Gastrocnemius medialis (tissue), 4 donors: ENCODE data around the gene TIMM21. TPM values are rescaled to one million over a fixed set of nuclear protein-coding genes. Genes with fewer than 3 reads are reported as not detected.

ENCODE experiments used
- ATAC-seq, 2 donors: fragments of 150-250 bp; one replicate each; pipeline ENCODE4 v1.9.1; 2016
- DNase-seq, 2 donors: peaks; one replicate each; pipeline ENCODE4 v3.0.0-alpha.2; 2019
- H3K27ac ChIP-seq, 4 donors: fragments of 200-600 bp; sonication (generic); 1 replicate in 1 of 4; 2 replicates in 3 of 4; pipeline ENCODE4 v1.5.1; 2016 to 2018; ENCODE audit warnings: mild to moderate bottlenecking in 2 of 4, moderate library complexity in 1 of 4
- H3K27me3 ChIP-seq, 3 donors: fragments of 200-600 bp; sonication (generic) in 2 of 3; 1 replicate in 1 of 3; 2 replicates in 2 of 3; pipeline versions ENCODE4 v1.5.1 to v1.6.0; 2016 to 2019; ENCODE audit warnings: mild to moderate bottlenecking in 1 of 3, moderate library complexity in 1 of 3
- H3K36me3 ChIP-seq, 2 donors: fragments of 200-600 bp; sonication (generic) in 1 of 2; one replicate each; pipeline ENCODE4 v1.5.1; 2017 to 2018
- H3K4me1 ChIP-seq, 2 donors: fragments of 200-600 bp; sonication (generic) in 1 of 2; one replicate each; pipeline ENCODE4 v1.5.1; 2016 to 2017; ENCODE audit warnings: mild to moderate bottlenecking in 2 of 2
- H3K4me3 ChIP-seq, 4 donors: fragments of 200-600 bp; sonication (generic) in 3 of 4; 1 replicate in 1 of 4; 2 replicates in 3 of 4; pipeline ENCODE4 v1.5.1; 2016 to 2019; ENCODE audit warnings: mild to moderate bottlenecking in 2 of 4
- H3K9me3 ChIP-seq, 3 donors: fragments of 200-600 bp; sonication (generic) in 2 of 3; 1 replicate in 1 of 3; 2 replicates in 2 of 3; pipeline ENCODE4 v1.5.1; 2016 to 2019
- CTCF ChIP-seq, 5 experiments: fragments of 450-650 bp in 3 of 5; fragments of 200-600 bp in 2 of 5; sonication (generic) in 2 of 5; IDR thresholded peaks in 4 of 5; conservative IDR thresholded peaks in 1 of 5; 1 replicate in 4 of 5; 2 replicates in 1 of 5; pipeline ENCODE4 v1.5.1; 2016 to 2019; ENCODE audit warnings: antibody characterized with exemption in 5 of 5, mild to moderate bottlenecking in 3 of 5, moderate library complexity in 3 of 5
- POLR2A ChIP-seq, 2 donors: fragments of 450-650 bp; IDR thresholded peaks; one replicate each; pipeline ENCODE4 v1.6.1; 2017; ENCODE audit warnings: antibody characterized with exemption in 2 of 2, mild to moderate bottlenecking in 2 of 2, moderate library complexity in 2 of 2
- in situ Hi-C, 4 donors: fragments of 200-750 bp; cut with MboI; loops; one replicate each; pipeline versions ENCODE4 v1.15.0 to v1.8.0; 2017; ENCODE audit warnings: low sequenced_read_pairs in 4 of 4
- intact Hi-C: fragments of 100-400 bp; cut with DNase I; formaldehyde crosslinking; loops from one replicate; pipeline ENCODE4 v1.15.1; 2023; ENCODE audit warnings: low total_unique reads
- total RNA-seq, 4 donors: library from RNA; depleted of rRNA; stranded (reverse); fragments of >200 nt; gene quantifications; one replicate each; pipeline versions ENCODE4 v1.1.0 to v1.2.3, GENCODE V29; 2016

Gene TIMM21
- total RNA-seq, 4 donors from 2014 or later, result 40.0 to 108 (median 75.8) TPM

- Histone ChIP-seq H3K27me3 (no peaks in the 10 kb centered on the region), H3K27ac (no peak overlapping the region), H3K36me3 (no peaks in the 10 kb centered on the region), H3K4me1 (no peaks in the 10 kb centered on the region), H3K4me3 (no peak overlapping the region), H3K9me3 (no peaks in the 10 kb centered on the region)
- DNase-seq, result no peak
- ATAC-seq, result no peak
- in situ Hi-C loops (loop anchor here in 1 of 4 donors (10.0 kb wide), 1 partner anchor 131 kb away; no protein-coding TSS in a partner anchor), intact Hi-C loops (no loop called here)
- TF ChIP-seq POLR2A (IDR thresholded peaks at IDR 0.05) (no peak), CTCF (IDR thresholded peaks at IDR 0.05 in 4 of 5, conservative IDR thresholded peaks at IDR 0.05 in 1 of 5) (no peak)
Observed at GRCh38 chr18:74203811-74204210, 55.5 kb downstream of the TIMM21 start.

GRCh38 chr18:74204526-74205152, 56.3 kb downstream of the TIMM21 start:
- Histone ChIP-seq H3K36me3 (no peaks in the 10 kb centered on the region), H3K4me3 (no peak overlapping the region), H3K4me1 (no peaks in the 10 kb centered on the region), H3K27ac (no peak overlapping the region), H3K9me3 (no peaks in the 10 kb centered on the region), H3K27me3 (no peaks in the 10 kb centered on the region)
- intact Hi-C loops (no loop called here), in situ Hi-C loops (loop anchor here in 1 of 4 donors (10.0 kb wide), 1 partner anchor 130 kb away; no protein-coding TSS in a partner anchor)
- ATAC-seq (no peak), DNase-seq (no peak)
- no peak for TF ChIP-seq CTCF (IDR thresholded peaks at IDR 0.05 in 4 of 5, conservative IDR thresholded peaks at IDR 0.05 in 1 of 5)
- TF ChIP-seq POLR2A (IDR thresholded peaks at IDR 0.05), result no peak

Other genes with a start within 250 kb of the TIMM21 start
- not detected for gene FBXO15, start 689 bp upstream of the TIMM21 start, total RNA-seq
- 10 to 100 TPM; 21.4 to 29.4 (median 23.4) TPM for gene CYB5A, start 143.4 kb downstream of the TIMM21 start, total RNA-seq
- gene C18orf63, start 167.3 kb downstream of the TIMM21 start, total RNA-seq, result not detected